HG03095 (cell line): Measurements from ENCODE around the gene ZNF184.
"Not testable (repeated sequence)": the region's sequence is repeated elsewhere in the genome, so short reads cannot be mapped to it uniquely, and the experiment has no call there.

Source experiments
- ATAC-seq: cut with Tn5 transposase; IDR thresholded peaks from one replicate; pipeline ENCODE4 v1.9.1; 2021; ENCODE audit warnings: moderate library complexity; ENCODE audit not compliant: unreplicated experiment

ZNF184 gene

DNA sequence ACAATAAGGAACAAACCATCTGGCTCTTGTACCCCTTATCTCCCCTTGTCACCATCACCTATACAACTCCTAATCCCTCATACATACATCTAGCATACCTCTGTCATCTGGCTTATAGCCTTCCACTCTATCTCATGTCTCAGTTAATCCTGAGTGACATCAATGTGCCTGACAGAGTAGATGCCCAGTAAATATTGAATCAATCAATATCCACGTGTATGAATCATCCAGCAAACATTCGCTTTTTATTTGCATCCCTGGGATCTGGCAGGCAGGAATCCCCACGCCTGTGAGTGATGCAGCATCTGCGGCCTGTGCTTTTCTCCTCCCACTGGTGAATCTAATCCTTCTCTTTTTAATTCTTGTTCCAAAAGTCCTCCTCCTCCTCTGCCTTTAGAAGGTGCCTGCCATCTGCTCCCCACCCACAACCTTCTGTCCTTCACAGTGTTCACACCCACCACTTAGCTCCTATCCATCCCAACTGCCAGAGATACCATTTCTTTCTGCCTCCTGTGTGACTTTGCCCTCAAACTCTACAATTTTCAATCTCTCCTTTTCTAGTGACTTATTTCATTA lies 46.8 kb downstream of the ZNF184 start:
- no peak for ATAC-seq

DNA sequence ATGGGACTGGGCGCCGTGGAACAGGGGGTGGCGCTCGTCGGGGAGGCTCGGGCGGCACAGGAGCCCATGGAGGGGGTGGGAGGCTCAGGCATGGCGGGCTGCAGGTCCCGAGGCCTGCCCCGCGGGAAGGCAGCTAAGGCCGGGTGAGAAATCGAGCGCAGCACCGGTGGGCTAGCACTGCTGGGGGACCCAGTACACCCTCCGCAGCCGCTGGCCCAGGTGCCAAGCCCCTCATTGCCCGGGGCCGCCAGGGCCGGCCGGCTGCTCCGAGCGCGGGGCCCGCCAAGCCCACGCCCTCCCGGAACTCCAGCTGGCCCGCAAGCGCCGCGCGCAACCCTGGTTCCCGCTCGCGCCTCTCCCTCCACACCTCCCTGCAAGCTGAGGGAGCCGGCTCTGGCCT lies 48.1 kb downstream of the ZNF184 start:
- not testable (repeated sequence) for ATAC-seq

DNA sequence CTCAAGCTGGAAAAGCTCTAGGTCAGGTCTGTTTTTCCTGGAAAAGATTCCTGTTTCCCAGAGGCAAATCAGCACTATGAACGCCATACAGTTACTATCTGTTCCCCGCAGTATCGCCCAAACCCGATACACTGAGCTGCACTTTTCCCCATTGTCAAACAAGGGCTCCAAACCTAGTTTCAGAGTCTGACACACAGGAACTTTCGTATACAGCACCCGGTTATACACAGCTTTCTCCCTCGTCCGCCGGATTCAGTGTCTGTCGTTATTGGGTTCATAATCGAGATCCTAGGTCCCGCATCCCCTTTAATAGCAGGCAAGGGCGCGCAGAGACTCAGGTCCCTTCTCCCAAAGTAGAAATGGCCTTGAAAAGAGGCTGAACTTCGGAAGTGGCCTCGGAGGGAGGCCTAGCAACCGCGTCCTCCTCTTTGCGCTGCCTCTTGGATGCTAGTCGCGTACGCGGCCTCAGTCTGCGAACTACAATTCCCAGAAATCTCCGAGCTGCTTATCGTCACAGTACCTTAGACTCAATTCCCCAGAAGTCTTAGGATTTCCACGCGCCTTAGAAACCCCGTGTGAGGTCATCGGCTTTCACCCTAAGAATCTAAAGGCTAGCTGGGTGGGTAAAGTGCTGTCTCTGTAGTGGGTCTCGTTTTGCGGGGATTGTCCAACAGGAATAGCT lies 50.1 kb downstream of the ZNF184 start:
- no peak for ATAC-seq

DNA sequence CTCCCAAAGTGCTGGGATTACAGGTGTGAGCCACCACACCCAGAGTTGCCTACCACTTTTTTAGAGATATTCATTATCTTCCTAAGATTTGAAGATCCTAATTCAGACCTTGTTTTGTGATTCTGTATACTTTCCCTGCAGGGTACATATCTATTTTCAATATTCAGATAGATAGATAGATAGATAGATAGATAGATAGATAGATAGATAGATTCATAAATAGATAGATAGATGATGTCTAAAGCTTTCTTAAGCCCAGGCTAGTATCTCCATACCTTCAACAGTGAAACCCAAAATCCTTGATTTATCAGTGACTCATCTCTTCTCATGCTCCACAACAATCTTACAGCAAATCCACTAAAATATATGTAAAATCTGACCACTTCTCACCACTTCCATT lies 53.5 kb downstream of the ZNF184 start:
- ATAC-seq, result no peak

DNA sequence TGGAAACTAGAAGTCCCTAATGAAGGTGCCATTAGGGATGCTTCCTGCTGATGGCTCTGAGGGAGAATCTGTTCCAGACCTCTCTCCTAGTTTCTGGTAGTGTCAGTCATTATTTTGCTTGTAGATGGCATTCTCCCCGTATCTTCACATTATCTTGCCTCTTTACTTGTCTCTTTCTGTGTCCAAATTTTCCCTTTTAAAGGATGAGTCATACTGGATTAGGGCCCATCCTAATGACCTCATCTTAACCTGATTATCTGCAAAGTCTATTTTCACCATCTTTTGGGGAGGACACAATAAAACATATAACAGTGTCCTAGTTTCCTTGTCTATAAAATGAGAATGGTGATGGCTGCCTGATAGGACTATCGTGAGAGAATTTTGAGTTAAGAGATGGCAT lies 57.0 kb downstream of the ZNF184 start:
- ATAC-seq, result no peak

DNA sequence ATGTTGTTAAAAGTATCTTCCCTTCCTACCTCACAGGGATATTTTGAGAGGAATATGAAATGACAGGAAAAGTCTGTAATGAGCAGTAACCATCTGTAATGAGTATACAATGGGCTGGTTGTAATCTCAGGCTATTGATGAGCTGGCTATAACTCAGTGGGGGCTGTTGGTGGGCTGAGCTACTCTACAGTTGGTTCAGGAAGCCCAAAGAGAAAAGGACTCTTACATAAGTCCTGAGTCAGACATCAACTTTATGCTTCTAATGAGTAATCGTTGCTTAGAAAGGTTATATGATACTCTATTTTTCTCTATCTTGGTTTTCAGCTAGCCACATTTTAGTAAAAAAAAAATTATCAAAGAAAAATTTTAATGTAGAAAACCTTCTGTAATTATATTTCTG lies 57.9 kb downstream of the ZNF184 start:
- no peak for ATAC-seq

DNA sequence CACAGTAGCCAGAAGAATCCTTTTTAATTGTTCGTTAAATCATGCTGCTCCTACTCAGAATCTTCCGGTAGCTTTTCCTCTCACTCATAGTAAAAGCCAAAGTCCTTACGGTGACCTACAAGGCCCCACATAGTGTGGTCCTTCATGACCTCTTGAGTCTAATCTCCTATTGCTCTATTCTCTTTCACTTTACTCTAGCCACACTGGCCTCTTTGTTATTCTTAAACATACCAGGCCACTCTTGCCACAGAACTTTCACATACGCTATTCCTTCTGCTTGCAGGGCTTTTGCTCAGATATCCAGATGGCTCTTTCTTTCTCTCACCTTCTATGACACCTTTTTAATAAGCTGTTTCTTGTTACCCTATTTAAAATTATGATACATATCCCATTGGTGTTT lies 58.6 kb downstream of the ZNF184 start:
- ATAC-seq, result no peak

DNA sequence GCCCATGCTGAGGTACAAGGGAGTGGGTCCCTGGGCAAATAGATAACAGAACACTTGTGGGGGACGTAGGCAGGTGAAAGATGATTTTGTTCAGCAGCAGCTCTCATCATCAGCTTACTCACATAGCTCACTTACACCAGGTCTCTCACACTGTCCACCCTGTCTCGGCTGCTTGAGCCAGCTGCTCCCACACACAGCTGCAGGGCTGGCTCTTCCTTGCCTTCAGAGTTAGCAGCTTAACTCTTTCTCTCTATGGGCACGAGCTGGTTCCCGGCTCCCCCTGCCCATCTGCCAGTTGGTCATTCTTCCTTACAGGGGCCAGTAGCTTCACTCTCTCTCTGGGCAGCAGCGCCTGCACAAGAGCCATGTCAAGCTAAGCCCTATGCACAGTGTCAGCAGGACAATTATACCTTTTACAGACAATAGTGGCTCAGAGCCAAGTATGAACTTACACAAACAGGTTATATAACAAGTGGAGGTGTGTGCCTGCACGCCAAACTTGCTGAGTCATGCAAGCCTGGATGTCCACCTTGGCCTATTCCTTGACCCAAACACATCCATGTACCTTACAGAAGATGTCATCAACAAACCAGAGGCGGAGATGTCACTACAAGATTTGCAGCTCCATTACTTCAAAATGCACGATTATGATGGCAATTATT lies 65.6 kb downstream of the ZNF184 start:
- ATAC-seq, result no peak

DNA sequence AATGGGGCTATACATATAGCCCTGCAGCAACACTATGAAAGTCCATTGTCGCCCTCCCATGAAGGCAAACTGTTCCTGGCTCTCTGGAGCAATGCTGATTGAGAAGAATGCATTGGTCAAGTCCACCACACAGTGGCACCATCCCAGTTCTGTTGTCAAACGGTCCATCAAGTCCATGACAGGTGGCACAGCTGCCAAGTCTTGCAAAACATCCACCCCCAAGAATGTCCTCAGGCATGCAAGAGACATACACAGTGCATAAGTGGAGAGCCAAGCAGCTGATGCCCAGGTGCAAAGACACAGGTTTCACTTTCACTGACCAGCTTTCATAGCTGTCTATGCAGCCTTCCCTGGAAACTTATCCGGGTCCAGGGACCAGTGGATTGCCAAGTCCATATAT lies 66.8 kb downstream of the ZNF184 start:
- ATAC-seq, result no peak

DNA sequence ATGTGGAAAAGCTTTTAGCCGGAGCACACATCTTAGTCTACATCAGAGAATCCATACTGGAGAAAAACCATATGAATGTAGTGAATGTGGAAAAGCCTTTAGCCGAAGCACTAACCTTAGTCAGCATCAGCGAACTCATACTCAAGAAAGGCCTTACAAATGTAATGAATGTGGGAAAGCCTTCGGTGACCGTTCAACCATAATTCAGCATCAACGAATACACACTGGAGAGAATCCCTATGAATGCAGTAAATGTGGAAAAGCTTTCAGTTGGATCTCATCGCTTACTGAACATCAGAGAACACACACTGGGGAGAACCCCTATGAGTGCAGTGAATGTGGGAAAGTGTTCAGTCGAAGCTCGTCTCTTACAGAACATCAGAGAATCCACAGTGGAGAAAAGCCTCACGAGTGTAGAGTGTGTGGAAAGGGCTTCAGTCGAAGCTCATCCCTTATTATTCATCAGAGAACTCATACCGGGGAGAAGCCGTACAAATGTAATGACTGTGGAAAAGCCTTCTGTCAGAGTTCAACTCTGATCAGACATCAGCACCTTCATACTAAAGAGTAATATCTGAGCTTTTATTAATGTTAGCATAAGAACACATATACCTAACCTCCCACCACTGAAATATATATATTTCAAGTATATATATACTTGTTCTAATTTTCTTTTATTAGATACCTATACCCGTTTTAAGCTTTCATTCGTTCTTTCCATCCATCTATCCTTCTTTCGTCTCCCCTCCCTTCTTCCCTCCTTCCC lies 71.8 kb downstream of the ZNF184 start:
- no peak for ATAC-seq
